D721Med (cell line): ENCODE data around the gene TAMM41.

ENCODE experiments used
- DNase-seq: peaks from one replicate; pipeline ENCODE4 v3.0.0; 2011; ENCODE audit warnings: low spot score; ENCODE audit not compliant: insufficient read length
- FAIRE-seq: peaks from 2 replicates; lab custom pipeline; 2011; peaks lifted over from hg19 to GRCh38; lab: Jason Lieb, UNC
- CTCF ChIP-seq: IDR thresholded peaks from 2 replicates; pipeline ENCODE4 v1.5.1; 2012; ENCODE audit warnings: mild to moderate bottlenecking, control low read depth; ENCODE audit not compliant: insufficient read depth; ENCODE audit errors: missing control alignments

Gene TAMM41

GRCh38 chr3:11845651-11846050 is 1.0 kb downstream of the TAMM41 start:
- DNase-seq (no peak), FAIRE-seq (no peak)
- no peak for TF ChIP-seq CTCF

GRCh38 chr3:11844891-11845290 is 1.8 kb downstream of the TAMM41 start:
- no peak for FAIRE-seq
- no peak for TF ChIP-seq CTCF

GRCh38 chr3:11835028-11835639 is 11.6 kb downstream of the TAMM41 start:
- peak; percentile 57 for TF ChIP-seq CTCF
- DNase-seq (no peak), FAIRE-seq (no peak)

More at GRCh38 chr3:11844891-11845290, 1.8 kb downstream of the TAMM41 start:
- DNase-seq = no peak

- DNase-seq (no peak), FAIRE-seq (no peak)
- no peak for TF ChIP-seq CTCF
Measured at GRCh38 chr3:11832981-11833905, 13.4 kb downstream of the TAMM41 start.

- no peak for FAIRE-seq
- no peak for TF ChIP-seq CTCF
- DNase-seq = no peak
Measured at GRCh38 chr3:11829416-11829815, 17.3 kb downstream of the TAMM41 start.

GRCh38 chr3:11826628-11827265 is 19.9 kb downstream of the TAMM41 start:
- no peak for DNase-seq
- TF ChIP-seq CTCF = no peak
- no peak for FAIRE-seq
